NCI-H446 (cell line): Measurements from ENCODE around the gene POU2F1.

ENCODE experiments used
- DNase-seq, 2 experiments: peaks; one replicate each; lab custom pipeline; 2025; lab: John Stamatoyannopoulos, UW

Gene POU2F1

GRCh38 chr1:167467126-167467710, 246.5 kb downstream of the POU2F1 start:
- DNase-seq = no peak

DNA sequence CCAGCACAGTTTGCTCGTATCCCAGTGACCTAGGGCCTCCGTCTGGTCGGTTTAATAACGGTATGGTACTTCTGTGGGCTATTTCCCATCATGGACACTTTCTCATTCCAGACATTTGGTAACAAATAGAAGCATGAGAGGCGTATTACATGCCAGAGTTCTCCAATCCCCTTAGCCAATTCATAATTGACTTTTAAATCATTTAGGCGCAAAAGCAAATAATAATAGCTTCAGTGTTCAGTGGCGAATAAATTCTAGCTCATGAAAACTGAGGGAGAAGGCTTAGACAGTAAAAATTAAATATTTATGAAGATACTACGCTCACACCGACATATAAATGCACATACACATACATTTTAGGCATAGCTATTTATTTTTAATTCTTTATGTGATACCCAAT, 247.1 kb downstream of the POU2F1 start:
- DNase-seq = no peak

DNA sequence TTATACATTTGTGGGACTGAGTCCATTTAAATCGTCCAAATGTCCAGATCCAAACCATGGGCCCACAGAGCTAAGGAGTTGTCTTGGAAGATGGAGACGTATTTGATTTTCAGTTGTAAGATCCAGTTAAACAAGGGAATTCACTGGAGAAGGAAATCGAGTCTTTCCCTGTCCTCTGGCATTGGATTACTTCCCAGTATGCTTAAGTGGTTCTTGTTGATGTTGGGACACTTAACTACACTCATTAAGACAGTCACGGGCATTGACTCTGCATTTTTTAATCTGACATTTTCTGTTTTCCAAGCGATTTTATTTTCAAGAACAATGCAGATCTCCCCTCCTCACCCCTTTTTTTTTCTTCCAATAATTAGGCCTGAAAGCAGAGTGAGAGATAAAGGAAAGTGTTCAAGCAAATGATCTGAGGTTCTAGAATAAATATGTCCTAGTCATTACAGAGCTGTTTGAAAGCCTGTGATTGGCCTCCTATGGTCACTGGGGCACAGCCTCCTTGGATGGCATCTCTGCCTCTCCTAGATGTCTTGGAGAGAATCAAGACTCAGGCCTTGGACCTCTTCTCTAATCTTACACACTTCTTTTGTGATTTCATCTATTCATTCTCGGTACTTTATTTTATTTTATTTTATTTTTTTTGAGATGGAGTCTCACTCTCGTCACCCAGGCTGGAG, 248.7 kb downstream of the POU2F1 start:
- DNase-seq = no peak

- DNase-seq = no peak
Measured at GRCh38 chr1:167471568-167471967, 250.9 kb downstream of the POU2F1 start.

DNA sequence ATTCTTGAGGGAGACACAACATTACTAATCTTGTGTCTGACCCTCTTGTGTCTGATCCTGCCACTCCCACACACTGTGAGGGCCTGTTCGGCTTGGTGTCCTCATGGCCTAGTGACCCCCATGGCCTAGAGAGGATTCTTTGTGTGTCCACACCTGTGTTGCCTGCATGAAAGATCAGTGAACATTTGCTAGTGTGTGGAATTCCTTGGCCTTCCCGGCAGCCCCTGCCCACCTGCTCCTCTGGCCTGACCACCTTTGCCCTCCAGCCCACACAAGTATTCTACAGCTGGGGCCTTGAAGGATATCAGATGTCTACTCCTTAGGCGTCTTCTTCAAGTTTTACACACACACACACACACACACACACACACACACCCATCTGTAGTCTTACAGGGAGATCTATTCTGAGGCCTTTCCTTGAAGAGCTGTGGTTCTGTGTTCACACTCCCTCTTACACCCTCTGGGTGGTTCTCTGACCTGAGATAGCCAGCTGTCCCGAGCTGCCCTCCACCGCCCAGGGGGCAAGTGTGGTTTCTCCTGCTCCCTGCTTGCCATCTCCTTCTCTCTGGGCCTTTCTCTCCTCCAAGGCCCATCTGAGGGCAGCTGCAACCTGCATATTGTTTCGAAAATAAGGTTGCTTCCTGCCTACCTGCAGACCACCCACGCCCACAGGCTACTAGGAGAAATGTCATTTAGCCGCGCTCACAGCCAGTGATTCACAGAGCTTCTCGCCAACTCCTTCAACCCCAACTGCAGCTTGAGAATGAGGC, 252.3 kb downstream of the POU2F1 start:
- no peak for DNase-seq

DNA sequence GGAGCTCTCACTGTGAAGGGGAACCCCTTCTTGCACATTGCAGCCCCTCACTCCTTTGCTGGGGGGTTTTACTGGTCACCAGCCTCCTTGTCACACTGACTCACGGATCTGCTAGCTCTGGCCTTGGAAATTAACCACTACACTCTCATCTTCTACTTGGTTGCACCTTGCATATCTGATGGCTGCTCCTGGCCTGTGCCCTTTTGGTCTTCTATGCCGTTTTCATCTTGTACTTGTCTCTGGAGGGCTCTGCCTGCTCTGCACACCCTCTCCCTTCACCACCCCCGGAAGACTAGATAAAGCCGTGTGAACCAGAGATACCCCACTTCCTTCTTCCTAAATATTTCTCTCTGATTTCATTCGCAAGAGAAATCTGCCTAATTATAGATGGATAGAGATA, 253.1 kb downstream of the POU2F1 start:
- no peak for DNase-seq

DNA sequence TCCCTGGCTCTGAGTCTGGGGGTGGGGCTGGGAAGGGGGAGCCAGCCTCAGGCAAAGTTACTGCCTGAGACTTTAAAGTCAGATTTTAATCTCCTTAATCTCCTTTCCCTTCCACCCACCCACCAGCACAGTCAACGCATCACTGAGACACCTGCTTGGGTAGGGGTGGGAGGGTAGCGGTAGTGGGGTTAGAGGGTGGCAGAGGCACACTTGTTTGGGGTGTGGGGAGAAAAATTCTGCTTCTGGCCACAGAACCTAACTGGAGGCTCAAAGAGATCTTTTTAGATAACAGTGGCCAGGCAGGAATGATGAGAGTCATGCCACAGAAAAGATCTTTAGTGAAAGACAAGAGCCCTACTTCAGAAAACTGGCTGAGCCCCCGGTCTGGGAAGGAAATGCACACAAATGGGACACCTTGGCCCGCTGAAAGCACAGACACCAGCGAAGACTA, 253.5 kb downstream of the POU2F1 start:
- DNase-seq = no peak

- DNase-seq = no peak
Measured at GRCh38 chr1:167476061-167476460, 255.4 kb downstream of the POU2F1 start.
